IPS DF 4.7 (cell line): ENCODE data around the gene EIF3A.
"Not testable (repeated sequence)": the region's sequence is repeated elsewhere in the genome, so short reads cannot be mapped to it uniquely, and the experiment has no call there.

ENCODE experiments used
- DNase-seq: peaks from one replicate; pipeline ENCODE4 v3.0.0-alpha.2; 2013; ENCODE audit warnings: low spot score; ENCODE audit errors: extremely low read depth

EIF3A gene

GRCh38 chr10:119080521-119081259 lies at the start of gene EIF3A:
Gene EIF3A (minus strand): TSS chr10:119080817. CDS start chr10:119080676, 141 bp downstream.
- peak; percentile 64 for DNase-seq

- DNase-seq: no peak
Measured at GRCh38 chr10:119129721-119130120, 49.1 kb upstream of the EIF3A start.

- DNase-seq: no peak
Measured at GRCh38 chr10:119125942-119126341, 45.3 kb upstream of the EIF3A start.

- DNase-seq: no peak
Measured at GRCh38 chr10:119120875-119121274, 40.3 kb upstream of the EIF3A start.

- DNase-seq: no peak
Measured at GRCh38 chr10:119120413-119120867, 39.8 kb upstream of the EIF3A start.

- DNase-seq: no peak
Measured at GRCh38 chr10:119119400-119119799, 38.8 kb upstream of the EIF3A start.

GRCh38 chr10:119118231-119118630 lies 37.6 kb upstream of the EIF3A start:
- DNase-seq: no peak

GRCh38 chr10:119116326-119116951 lies 35.8 kb upstream of the EIF3A start:
- no peak for DNase-seq

- DNase-seq: no peak
Measured at GRCh38 chr10:119115926-119116325, 35.3 kb upstream of the EIF3A start.

GRCh38 chr10:119113751-119114732 lies 33.4 kb upstream of the EIF3A start:
- DNase-seq: no peak

- no peak for DNase-seq
Measured at GRCh38 chr10:119112056-119112455, 31.4 kb upstream of the EIF3A start.

- not testable (repeated sequence) for DNase-seq
Measured at GRCh38 chr10:119107771-119108170, 27.2 kb upstream of the EIF3A start.

- not testable (repeated sequence) for DNase-seq
Measured at GRCh38 chr10:119107106-119107505, 26.5 kb upstream of the EIF3A start.

GRCh38 chr10:119105899-119106298 lies 25.3 kb upstream of the EIF3A start:
- DNase-seq: not testable (repeated sequence)

- no peak for DNase-seq
Measured at GRCh38 chr10:119105155-119105554, 24.5 kb upstream of the EIF3A start.

GRCh38 chr10:119104654-119105015 lies 24.0 kb upstream of the EIF3A start:
- no peak for DNase-seq

- no peak for DNase-seq
Measured at GRCh38 chr10:119103903-119104653, 23.5 kb upstream of the EIF3A start, which contains the start of gene DENND10. Gene DENND10 (plus strand): TSS chr10:119104113. CDS start chr10:119104143, 30 bp downstream.

- DNase-seq: no peak
Measured at GRCh38 chr10:119103241-119103902, 22.8 kb upstream of the EIF3A start.

- no peak for DNase-seq
Measured at GRCh38 chr10:119101366-119102098, 20.9 kb upstream of the EIF3A start.
